ENCODE data around the gene ZNF785. TPM values are rescaled to one million over a fixed set of nuclear protein-coding genes. Genes with fewer than 3 reads are reported as not detected.

The ZNF785 gene
- total and polyA plus RNA-seq, 8 donors, result 6.3 to 12.1 (median 8.1) TPM

DNA sequence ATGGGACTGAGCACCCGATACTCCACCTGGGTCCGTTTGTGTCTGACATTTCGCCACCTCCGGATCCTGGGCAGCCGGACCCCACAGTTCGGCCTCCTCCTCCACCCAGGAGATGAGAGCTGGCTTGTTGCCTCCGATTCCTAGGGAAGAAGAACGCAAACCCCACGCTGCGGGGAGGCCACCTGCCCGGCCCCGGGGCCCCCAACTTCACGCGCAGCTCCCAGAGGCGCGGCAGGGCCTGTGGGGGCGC lies 27.9 kb downstream of the ZNF785 start:
- intact Hi-C loops (cut with DNase I), result no loop called here
- ATAC-seq (peak; percentile 2 to 7 (median 4)), DNase-seq (no peak), FAIRE-seq (no peak)
- 0% methylated on average over 17 of the region's 17 CpGs for WGBS, 2 donors
- Histone ChIP-seq H3K27me3 (no peaks in the 10 kb centered on the region), H3K36me3 (peaks cover 0 to 16% (median 7%) of the 10 kb centered on the region in 3 donors), H3K9me3 (no peaks in the 10 kb centered on the region), H3K4me3 (peak overlapping the region; percentile 65 to 90 (median 88)), H3K4me1 (peaks cover 0 to 10% (median 0%) of the 10 kb centered on the region in 3 donors), H3K27ac (peak overlapping the region; percentile 91 to 97 (median 96))
- TF ChIP-seq, protein P1, sequence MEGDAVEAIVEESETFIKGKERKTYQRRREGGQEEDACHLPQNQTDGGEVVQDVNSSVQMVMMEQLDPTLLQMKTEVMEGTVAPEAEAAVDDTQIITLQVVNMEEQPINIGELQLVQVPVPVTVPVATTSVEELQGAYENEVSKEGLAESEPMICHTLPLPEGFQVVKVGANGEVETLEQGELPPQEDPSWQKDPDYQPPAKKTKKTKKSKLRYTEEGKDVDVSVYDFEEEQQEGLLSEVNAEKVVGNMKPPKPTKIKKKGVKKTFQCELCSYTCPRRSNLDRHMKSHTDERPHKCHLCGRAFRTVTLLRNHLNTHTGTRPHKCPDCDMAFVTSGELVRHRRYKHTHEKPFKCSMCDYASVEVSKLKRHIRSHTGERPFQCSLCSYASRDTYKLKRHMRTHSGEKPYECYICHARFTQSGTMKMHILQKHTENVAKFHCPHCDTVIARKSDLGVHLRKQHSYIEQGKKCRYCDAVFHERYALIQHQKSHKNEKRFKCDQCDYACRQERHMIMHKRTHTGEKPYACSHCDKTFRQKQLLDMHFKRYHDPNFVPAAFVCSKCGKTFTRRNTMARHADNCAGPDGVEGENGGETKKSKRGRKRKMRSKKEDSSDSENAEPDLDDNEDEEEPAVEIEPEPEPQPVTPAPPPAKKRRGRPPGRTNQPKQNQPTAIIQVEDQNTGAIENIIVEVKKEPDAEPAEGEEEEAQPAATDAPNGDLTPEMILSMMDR (IDR thresholded peaks at IDR 0.05), result no peak

DNA sequence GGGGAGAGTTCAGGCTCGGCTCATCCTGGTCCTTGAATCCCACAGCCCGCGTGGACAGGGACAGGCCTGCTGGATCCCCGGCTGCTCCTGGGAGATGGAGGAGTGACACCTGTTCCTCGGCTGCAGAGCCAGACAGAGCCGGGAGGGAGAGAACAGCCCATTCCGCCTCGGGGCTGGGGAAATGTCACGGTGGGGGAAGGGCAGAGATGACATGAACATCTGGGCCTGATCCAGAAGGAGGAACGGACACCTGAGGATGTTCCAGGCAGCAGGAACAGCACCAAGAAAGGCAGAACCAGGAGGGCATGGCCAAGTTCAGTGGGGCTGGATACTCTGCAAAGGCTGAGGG lies 29.4 kb downstream of the ZNF785 start:
- 70 to 73% methylated on average over 10 of the region's 10 CpGs for WGBS, 2 donors
- Histone ChIP-seq H3K27ac (no peak overlapping the region), H3K4me3 (no peak overlapping the region), H3K9me3 (no peaks in the 10 kb centered on the region), H3K4me1 (peaks cover 0 to 10% (median 0%) of the 10 kb centered on the region in 3 donors), H3K27me3 (no peaks in the 10 kb centered on the region), H3K36me3 (peaks cover 0 to 16% (median 7%) of the 10 kb centered on the region in 3 donors)
- ATAC-seq (no peak), DNase-seq (no peak), FAIRE-seq (no peak)
- TF ChIP-seq, protein P1 (IDR thresholded peaks at IDR 0.05), result no peak
- intact Hi-C loops (cut with DNase I), result no loop called here

DNA sequence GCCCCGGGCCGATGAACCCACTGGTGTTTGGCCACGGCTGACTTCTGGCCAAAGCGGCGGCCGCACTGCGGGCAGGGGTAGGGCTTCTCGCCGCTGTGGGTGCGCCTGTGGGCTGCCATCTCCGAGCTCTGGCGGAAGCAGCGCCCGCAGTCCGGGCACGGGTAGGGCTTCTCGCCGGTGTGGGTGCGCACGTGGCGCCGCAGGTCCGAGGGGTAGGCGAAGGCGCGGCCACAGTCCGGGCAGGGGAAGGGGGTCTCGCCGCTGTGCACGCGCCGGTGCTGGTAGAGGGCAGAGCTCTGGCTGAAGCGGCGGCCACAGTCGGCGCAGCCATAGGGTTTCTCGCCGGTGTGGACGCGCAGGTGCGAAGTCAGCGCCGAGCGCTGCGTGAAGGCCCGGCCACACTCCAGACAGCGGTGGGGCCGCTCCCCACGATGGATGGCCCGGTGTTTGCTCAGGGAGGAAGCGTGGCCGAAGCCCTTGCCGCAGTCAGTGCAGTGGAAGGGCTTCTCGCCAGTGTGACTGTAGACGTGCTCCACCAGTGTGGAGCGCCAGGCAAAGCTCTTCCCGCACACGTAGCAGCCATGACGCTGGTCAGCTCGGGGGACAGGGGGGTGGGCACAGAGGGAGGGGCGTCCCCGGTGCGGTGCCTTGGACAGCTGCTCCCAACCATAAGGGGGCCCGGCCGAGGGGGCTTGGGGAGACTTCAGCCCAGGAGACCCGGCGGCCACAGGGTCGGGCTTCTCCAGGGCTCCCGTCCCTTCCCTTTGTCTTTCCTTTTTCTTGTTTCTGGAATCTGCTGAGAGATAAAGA lies 30.0 kb downstream of the ZNF785 start:
- peak in 1 of 6 donors; percentile 42 for DNase-seq
- no peak overlapping the region for H3K27ac ChIP-seq
- TF ChIP-seq, protein P1 (IDR thresholded peaks at IDR 0.05), result no peak
- H3K4me3 ChIP-seq, result no peak overlapping the region
- peaks cover 0 to 10% (median 0%) of the 10 kb centered on the region in 3 donors for H3K4me1 ChIP-seq
- 93 to 94% methylated on average over 63 to 69 of the region's 69 CpGs for WGBS, 2 donors
- intact Hi-C loops (cut with DNase I), result no loop called here
- H3K27me3 ChIP-seq, result no peaks in the 10 kb centered on the region
- H3K36me3 ChIP-seq, result peaks cover 0 to 16% (median 7%) of the 10 kb centered on the region in 3 donors
- no peak for ATAC-seq
- no peaks in the 10 kb centered on the region for H3K9me3 ChIP-seq
- no peak for FAIRE-seq

DNA sequence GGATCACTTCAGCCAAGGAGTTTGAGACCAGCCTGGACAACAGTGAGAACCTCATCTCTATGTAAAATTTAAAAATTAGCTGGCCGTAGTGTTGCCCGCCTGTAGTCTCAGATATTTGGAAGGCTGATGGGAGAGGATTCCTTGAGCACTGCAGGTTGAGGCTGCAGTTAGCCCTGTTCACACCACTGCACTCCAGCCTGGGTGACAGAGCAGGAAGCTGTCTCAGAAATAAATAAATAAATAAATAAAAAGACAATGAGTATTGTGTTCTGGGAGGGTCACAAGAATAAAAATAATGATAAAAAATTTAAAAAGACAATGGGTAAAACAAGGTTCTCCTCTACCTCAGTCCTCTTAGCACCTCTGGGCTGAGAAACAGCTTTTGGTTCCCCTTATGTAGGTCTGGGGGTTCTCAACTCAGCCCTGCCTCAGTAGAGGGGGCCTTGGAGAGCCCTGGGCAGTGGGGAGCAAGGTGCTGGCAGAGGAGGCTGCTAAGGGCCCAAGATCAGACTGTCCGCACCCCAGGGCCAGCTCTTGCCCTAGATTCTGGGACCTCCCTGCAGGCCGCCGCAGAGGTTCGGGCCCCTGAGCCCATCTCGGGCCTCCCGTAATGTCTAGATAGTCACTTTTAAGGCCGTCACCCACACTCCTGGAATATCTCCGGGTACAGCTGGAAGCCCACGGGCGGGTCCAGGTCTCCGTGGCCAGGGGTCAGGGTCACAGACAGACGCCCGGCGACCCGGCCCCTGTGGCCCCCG lies 30.8 kb downstream of the ZNF785 start:
- no peak for ATAC-seq
- Histone ChIP-seq H3K27ac (no peak overlapping the region), H3K36me3 (peaks cover 0 to 16% (median 7%) of the 10 kb centered on the region in 3 donors), H3K4me1 (peaks cover 0 to 10% (median 0%) of the 10 kb centered on the region in 3 donors), H3K4me3 (no peak overlapping the region), H3K27me3 (no peaks in the 10 kb centered on the region), H3K9me3 (no peaks in the 10 kb centered on the region)
- FAIRE-seq, result no peak
- intact Hi-C loops (cut with DNase I), result no loop called here
- no peak for DNase-seq
- WGBS, 2 donors, result 91 to 93% methylated on average over 18 of the region's 18 CpGs
- TF ChIP-seq, protein P1 (IDR thresholded peaks at IDR 0.05), result no peak

Measured in pancreas (tissue), 10 donors.